ENCODE measurements around the gene CGREF1.

CGREF1 gene

GRCh38 chr2:27100036-27100435 lies 18.9 kb downstream of the CGREF1 start:
- TF ChIP-seq EZH2phosphoT487 (IDR thresholded peaks at IDR 0.05; ENCODE audit: borderline replicate concordance, low read length): no peak
- TF ChIP-seq CTCF (IDR thresholded peaks at IDR 0.05; ENCODE audit: low read depth, low read length, poor library complexity, severe bottlenecking): no peak
- no peak overlapping the region for H3K4me2 ChIP-seq (ENCODE audit: low read length)
- no peaks in the 10 kb centered on the region for H3K9me3 ChIP-seq (ENCODE audit: control insufficient read depth, insufficient read depth, low read length)
- H3K27ac ChIP-seq (ENCODE audit: low read depth, low read length): no peak overlapping the region
- H3K27me3 ChIP-seq (ENCODE audit: control insufficient read depth, low read length): no peaks in the 10 kb centered on the region
- H3F3A ChIP-seq (ENCODE audit: control insufficient read depth, insufficient read depth): no peaks in the 10 kb centered on the region
- peaks cover 11% of the 10 kb centered on the region for H3K4me1 ChIP-seq (ENCODE audit: control insufficient read depth, low read length)
- no peaks in the 10 kb centered on the region for H4K20me1 ChIP-seq (ENCODE audit: control insufficient read depth, insufficient read depth, low read depth, low read length)
- no peaks in the 10 kb centered on the region for H3K79me2 ChIP-seq (ENCODE audit: control insufficient read depth, low read length)
- no peak overlapping the region for H3K4me3 ChIP-seq (ENCODE audit: low read length)
- H3K9me2 ChIP-seq (replicated peaks; ENCODE audit: control insufficient read depth, low read length): no peaks in the 10 kb centered on the region
- no peaks in the 10 kb centered on the region for H3K36me3 ChIP-seq (ENCODE audit: control insufficient read depth, low read length)

- Histone ChIP-seq H3F3A (ENCODE audit: control insufficient read depth, insufficient read depth) (no peaks in the 10 kb centered on the region), H3K27me3 (ENCODE audit: control insufficient read depth, low read length) (no peaks in the 10 kb centered on the region), H3K4me1 (ENCODE audit: control insufficient read depth, low read length) (peaks cover 11% of the 10 kb centered on the region), H3K4me2 (ENCODE audit: low read length) (no peak overlapping the region), H3K4me3 (ENCODE audit: low read length) (no peak overlapping the region), H3K36me3 (ENCODE audit: control insufficient read depth, low read length) (no peaks in the 10 kb centered on the region), H3K9me3 (ENCODE audit: control insufficient read depth, insufficient read depth, low read length) (no peaks in the 10 kb centered on the region), H3K9me2 (replicated peaks; ENCODE audit: control insufficient read depth, low read length) (no peaks in the 10 kb centered on the region), H4K20me1 (ENCODE audit: control insufficient read depth, insufficient read depth, low read depth, low read length) (no peaks in the 10 kb centered on the region), H3K27ac (ENCODE audit: low read depth, low read length) (no peak overlapping the region), H3K79me2 (ENCODE audit: control insufficient read depth, low read length) (no peaks in the 10 kb centered on the region)
- TF ChIP-seq EZH2phosphoT487 (IDR thresholded peaks at IDR 0.05; ENCODE audit: borderline replicate concordance, low read length) (no peak), CTCF (IDR thresholded peaks at IDR 0.05; ENCODE audit: low read depth, low read length, poor library complexity, severe bottlenecking) (no peak)
Measured at GRCh38 chr2:27099334-27099955, 19.5 kb downstream of the CGREF1 start.

- Histone ChIP-seq H3K27ac (ENCODE audit: low read depth, low read length) (no peak overlapping the region), H3F3A (ENCODE audit: control insufficient read depth, insufficient read depth) (no peaks in the 10 kb centered on the region), H3K4me1 (ENCODE audit: control insufficient read depth, low read length) (peaks cover 11% of the 10 kb centered on the region), H3K36me3 (ENCODE audit: control insufficient read depth, low read length) (no peaks in the 10 kb centered on the region), H3K79me2 (ENCODE audit: control insufficient read depth, low read length) (no peaks in the 10 kb centered on the region), H3K27me3 (ENCODE audit: control insufficient read depth, low read length) (no peaks in the 10 kb centered on the region), H3K4me3 (ENCODE audit: low read length) (no peak overlapping the region), H3K4me2 (ENCODE audit: low read length) (no peak overlapping the region), H3K9me3 (ENCODE audit: control insufficient read depth, insufficient read depth, low read length) (no peaks in the 10 kb centered on the region), H3K9me2 (replicated peaks; ENCODE audit: control insufficient read depth, low read length) (no peaks in the 10 kb centered on the region), H4K20me1 (ENCODE audit: control insufficient read depth, insufficient read depth, low read depth, low read length) (no peaks in the 10 kb centered on the region)
- no peak for TF ChIP-seq CTCF (IDR thresholded peaks at IDR 0.05; ENCODE audit: low read depth, low read length, poor library complexity, severe bottlenecking)
- no peak for TF ChIP-seq EZH2phosphoT487 (IDR thresholded peaks at IDR 0.05; ENCODE audit: borderline replicate concordance, low read length)
Measured at GRCh38 chr2:27097341-27097740, 21.6 kb downstream of the CGREF1 start.
